ENCODE measurements around the gene ODAD4. TPM values are rescaled to one million over a fixed set of nuclear protein-coding genes. Genes with fewer than 3 reads are reported as not detected.

Gene ODAD4
- total RNA-seq, 2 experiments from 2014 or later = 0.81 to 1.4 TPM

DNA sequence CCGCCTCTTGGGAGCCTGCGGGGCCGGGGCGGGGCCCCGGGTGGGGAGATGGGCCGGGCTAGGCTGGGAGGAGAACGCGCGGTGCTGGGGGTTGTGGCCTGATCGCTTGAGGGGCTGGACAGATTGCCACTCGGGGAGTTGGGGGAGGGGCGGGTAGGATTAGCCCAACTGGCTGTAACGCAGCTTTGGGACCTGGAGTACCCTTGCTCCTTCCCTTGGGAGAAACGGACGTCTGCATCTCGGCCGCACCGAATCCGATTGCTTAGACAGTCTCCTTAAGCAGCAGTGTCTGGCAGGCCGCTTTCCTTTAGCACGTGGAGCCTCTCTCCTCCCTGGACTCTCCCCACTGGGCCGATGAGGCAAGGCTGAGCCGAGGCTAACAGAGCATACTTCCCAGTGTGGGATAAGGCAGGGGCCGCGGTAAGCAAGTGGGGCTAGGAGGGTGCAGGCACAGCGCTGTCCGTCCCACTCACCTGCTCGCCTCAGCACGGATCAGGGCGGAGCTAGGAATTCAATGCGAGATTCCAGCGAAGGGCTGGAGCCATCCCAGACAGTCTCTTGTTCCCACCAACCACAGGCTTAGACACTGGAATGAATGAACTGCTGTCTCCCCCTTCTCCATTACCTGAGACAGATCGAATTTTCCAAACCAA, 11.1 kb upstream of the ODAD4 start:
- POLR2A ChIA-PET = interaction anchor here (0.7 to 3.7 kb wide), 11 partner anchors 10 to 313 kb away, joined by 3 to 40 read pairs (median 6); partner anchors contain the start of genes EIF1 and ODAD4
- TF ChIP-seq, protein P1, sequence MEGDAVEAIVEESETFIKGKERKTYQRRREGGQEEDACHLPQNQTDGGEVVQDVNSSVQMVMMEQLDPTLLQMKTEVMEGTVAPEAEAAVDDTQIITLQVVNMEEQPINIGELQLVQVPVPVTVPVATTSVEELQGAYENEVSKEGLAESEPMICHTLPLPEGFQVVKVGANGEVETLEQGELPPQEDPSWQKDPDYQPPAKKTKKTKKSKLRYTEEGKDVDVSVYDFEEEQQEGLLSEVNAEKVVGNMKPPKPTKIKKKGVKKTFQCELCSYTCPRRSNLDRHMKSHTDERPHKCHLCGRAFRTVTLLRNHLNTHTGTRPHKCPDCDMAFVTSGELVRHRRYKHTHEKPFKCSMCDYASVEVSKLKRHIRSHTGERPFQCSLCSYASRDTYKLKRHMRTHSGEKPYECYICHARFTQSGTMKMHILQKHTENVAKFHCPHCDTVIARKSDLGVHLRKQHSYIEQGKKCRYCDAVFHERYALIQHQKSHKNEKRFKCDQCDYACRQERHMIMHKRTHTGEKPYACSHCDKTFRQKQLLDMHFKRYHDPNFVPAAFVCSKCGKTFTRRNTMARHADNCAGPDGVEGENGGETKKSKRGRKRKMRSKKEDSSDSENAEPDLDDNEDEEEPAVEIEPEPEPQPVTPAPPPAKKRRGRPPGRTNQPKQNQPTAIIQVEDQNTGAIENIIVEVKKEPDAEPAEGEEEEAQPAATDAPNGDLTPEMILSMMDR (IDR thresholded peaks at IDR 0.05) = no peak

DNA sequence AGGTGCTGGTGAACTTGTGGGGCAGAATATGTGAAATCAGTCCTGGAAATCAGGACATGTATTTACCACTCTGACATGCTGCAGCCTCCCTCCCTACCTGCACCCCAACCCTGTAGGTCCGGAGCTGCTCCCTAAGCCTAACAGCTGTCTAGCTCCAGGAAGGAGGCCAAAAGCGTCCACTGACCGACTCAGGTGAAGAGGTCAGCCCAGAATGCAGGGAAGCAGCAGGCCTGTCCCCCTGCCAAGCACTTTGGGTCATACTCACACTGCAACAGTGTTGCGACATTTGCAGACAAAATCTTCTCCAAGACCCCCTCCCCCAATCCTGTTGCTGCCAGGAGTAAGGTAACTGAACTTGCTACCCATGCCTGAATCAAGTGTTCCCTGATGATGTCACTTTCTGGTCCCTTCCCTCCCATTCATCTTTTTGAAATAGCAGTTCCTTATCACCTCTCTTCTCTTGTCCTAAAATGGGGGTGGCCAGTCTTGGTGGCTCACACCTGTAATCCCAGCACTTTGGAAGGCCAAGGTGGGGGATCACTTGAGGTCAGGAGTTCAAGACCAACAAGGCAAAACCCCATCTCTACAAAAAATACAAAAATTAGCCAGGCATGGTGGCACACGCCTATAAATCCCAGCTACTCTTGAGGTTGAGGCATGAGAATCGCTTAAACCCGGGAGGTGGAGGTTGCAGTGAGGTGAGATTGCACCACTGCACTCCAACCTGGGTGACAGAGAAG, 10.4 kb upstream of the ODAD4 start:
- Mint-ChIP-seq H3K27me3 (no peaks in the 10 kb centered on the region), H3K36me3 (ENCODE audit: low read depth) (peaks cover 2% of the 10 kb centered on the region), H3K4me3 (peak overlapping the region; percentile 95), H3K27ac (no peak overlapping the region), H3K4me1 (ENCODE audit: low read depth) (peaks cover 25% of the 10 kb centered on the region), H3K9me3 (no peaks in the 10 kb centered on the region)
- DNase-seq = no peak
- intact Hi-C loops (cut with micrococcal nuclease) = no loop called here
- ChIA-PET POLR2A (interaction anchor here (0.8 to 3.7 kb wide), 2 partner anchors 9 to 48 kb away, joined by 3 to 40 read pairs; partner anchors contain the start of gene ODAD4), CTCF (no interaction called here)
- TF ChIP-seq, protein P1 (IDR thresholded peaks at IDR 0.05) = no peak
- no peak for ATAC-seq

More for the DNA sequence above, 11.1 kb upstream of the ODAD4 start:
- Mint-ChIP-seq H3K27me3 (no peaks in the 10 kb centered on the region), H3K9me3 (no peaks in the 10 kb centered on the region), H3K27ac (no peak overlapping the region), H3K4me3 (peak overlapping the region; percentile 95), H3K36me3 (ENCODE audit: low read depth) (peaks cover 4% of the 10 kb centered on the region), H3K4me1 (ENCODE audit: low read depth) (peaks cover 32% of the 10 kb centered on the region)
- CTCF ChIA-PET = interaction anchor here (0.9 to 2.6 kb wide), 7 partner anchors 9 to 118 kb away, joined by 3 to 13 read pairs (median 3); partner anchors contain the start of genes DNAJC7, KLHL11 and ODAD4
- peak; percentile 11 for ATAC-seq
- intact Hi-C loops (cut with micrococcal nuclease) = no loop called here
- DNase-seq = no peak

DNA sequence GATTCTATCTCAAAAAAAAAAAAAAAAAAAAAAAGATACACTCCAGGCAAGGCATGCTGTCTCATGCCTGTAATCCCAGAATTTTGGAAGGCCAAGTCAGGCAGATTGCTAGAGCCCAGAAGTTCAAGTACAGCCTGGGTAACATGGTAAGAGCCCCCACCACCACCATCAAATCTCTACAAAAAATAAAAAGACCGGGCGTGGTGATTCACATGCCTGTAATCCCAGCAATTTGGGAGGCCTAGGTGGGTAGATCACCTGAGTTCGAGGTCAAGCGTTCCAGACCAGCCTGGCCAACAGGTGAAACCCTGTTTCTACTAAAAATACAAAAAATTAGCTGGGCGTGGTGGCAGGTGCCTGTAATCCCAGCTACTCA, 9.8 kb upstream of the ODAD4 start:
- Mint-ChIP-seq H3K9me3 (no peaks in the 10 kb centered on the region), H3K27ac (no peak overlapping the region), H3K27me3 (no peaks in the 10 kb centered on the region), H3K4me3 (no peak overlapping the region), H3K36me3 (ENCODE audit: low read depth) (peaks cover 2% of the 10 kb centered on the region), H3K4me1 (ENCODE audit: low read depth) (peaks cover 22% of the 10 kb centered on the region)
- TF ChIP-seq, protein P1 (IDR thresholded peaks at IDR 0.05) = no peak
- no peak for DNase-seq
- no peak for ATAC-seq
- intact Hi-C loops (cut with micrococcal nuclease) = no loop called here
- ChIA-PET POLR2A (no interaction called here), CTCF (no interaction called here)

DNA sequence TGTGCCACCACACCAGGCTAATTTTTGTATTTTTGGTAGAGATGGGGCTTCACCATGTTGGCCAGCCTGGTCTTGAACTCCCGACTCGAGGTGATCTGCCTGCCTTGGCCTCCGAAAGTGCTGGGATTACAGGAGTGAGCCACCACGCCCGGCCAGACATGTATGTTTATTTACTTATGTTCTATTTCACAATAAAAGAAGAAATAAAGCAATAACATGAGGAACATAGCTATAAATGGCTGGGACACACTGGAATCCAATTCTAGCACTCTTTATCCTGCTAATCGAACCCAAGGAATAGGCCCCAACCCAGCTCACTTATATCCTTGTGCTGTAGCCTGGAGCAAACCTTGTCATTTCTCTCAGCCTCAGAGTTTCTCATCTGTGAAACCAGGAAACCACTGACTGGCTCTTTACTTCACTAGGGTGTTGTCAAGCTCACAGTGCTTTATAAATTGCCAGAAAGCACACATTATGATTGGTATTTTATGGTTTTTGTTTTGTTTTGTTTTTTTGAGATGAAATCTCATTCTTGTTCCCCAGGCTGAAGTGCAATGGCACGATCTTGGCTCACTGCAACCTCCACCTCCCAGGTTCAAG, 4.3 kb upstream of the ODAD4 start:
- ATAC-seq = no peak
- intact Hi-C loops (cut with micrococcal nuclease) = no loop called here
- TF ChIP-seq, protein P1 (IDR thresholded peaks at IDR 0.05) = no peak
- Mint-ChIP-seq H3K4me1 (ENCODE audit: low read depth) (peaks cover 15% of the 10 kb centered on the region), H3K36me3 (ENCODE audit: low read depth) (peaks cover 4% of the 10 kb centered on the region), H3K27ac (no peak overlapping the region), H3K27me3 (no peaks in the 10 kb centered on the region), H3K9me3 (no peaks in the 10 kb centered on the region), H3K4me3 (no peak overlapping the region)
- ChIA-PET CTCF (no interaction called here), POLR2A (interaction anchor here (0.6 to 6.0 kb wide), 3 partner anchors 8 to 243 kb away, joined by 3 to 40 read pairs (median 3); partner anchors contain the start of genes ACLY and KLHL11)
- DNase-seq = no peak
